Stomach (tissue), 4 donors: ENCODE results near the gene ZNF541.

Experiments
- CTCF ChIP-seq, 7 experiments: fragments of 450-650 bp in 4 of 7; fragments of 200-600 bp in 3 of 7; sonication (generic) in 3 of 7; IDR thresholded peaks; one replicate each; pipeline ENCODE4 v1.5.1; 2016 to 2019; ENCODE audit warnings: antibody characterized with exemption in 7 of 7, control low read depth in 2 of 7, mild to moderate bottlenecking in 1 of 7
- EP300 ChIP-seq: sonication (generic); formaldehyde crosslinking; IDR thresholded peaks from one replicate; pipeline ENCODE4 v1.6.1; 2017; ENCODE audit warnings: antibody characterized with exemption

GRCh38 chr19:47601180-47601904 is 28.4 kb upstream of the ZNF541 start:
- TF ChIP-seq CTCF (IDR thresholded peaks at IDR 0.05) (no peak), EP300 (no peak)
